ENCODE results near the gene DCTPP1. TPM values are rescaled to one million over a fixed set of nuclear protein-coding genes. Genes with fewer than 3 reads are reported as not detected.
"Not testable (repeated sequence)": the region's sequence is repeated elsewhere in the genome, so short reads cannot be mapped to it uniquely, and the experiment has no call there.

The DCTPP1 gene
- polyA plus RNA-seq, 6 donors from 2014 or later = 101 to 145 (median 123) TPM

- no peak for DNase-seq
- Mint-ChIP-seq H3K4me3 (peak overlapping the region in 7 of 8 donors; percentile 35 to 89 (median 80)), H3K4me1 (peaks cover 35 to 58% (median 56%) of the 10 kb centered on the region in 3 donors), H3K9me3 (no peaks in the 10 kb centered on the region), H3K36me3 (no peaks in the 10 kb centered on the region), H3K27ac (no peak overlapping the region), H3K27me3 (no peaks in the 10 kb centered on the region)
- ATAC-seq (ENCODE audit: low read depth in 2 of 2) = no peak
Measured at GRCh38 chr16:30398661-30399434, 31.0 kb downstream of the DCTPP1 start.

DNA sequence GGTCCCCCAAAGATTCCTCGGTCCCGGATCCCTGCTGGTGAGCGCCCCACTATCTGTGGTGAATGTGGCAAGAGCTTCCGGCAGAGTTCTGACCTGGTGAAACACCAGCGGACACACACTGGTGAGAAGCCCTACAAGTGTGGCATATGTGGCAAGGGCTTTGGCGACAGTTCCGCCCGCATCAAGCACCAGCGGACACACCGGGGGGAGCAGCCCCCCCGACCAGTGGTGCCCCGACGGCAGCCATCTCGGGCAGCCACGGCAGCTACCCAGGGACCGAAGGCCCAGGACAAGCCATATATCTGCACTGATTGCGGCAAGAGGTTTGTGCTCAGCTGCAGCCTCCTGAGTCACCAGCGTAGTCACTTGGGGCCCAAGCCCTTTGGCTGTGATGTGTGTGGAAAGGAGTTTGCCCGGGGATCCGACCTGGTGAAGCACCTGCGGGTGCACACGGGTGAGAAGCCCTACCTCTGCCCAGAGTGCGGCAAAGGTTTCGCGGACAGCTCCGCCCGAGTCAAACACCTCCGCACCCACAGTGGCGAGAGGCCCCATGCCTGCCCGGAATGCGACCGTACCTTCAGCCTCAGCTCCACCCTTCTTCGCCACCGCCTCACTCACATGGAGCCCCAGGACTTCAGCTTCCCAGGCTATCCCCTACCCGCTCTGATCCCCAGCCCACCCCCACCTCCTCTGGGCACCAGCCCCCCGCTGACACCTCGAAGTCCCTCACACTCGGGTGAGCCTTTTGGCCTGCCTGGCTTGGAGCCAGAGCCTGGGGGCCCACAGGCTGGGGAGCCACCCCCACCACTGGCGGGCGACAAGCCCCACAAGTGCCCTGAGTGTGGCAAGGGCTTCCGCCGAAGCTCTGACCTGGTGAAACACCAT lies 31.8 kb downstream of the DCTPP1 start:
- peaks cover 31 to 60% (median 51%) of the 10 kb centered on the region in 3 donors for H3K4me1 Mint-ChIP-seq
- ATAC-seq (ENCODE audit: low read depth in 2 of 2) (no peak), DNase-seq (no peak)
- no peaks in the 10 kb centered on the region for H3K27me3 Mint-ChIP-seq
- no peaks in the 10 kb centered on the region for H3K9me3 Mint-ChIP-seq
- H3K27ac Mint-ChIP-seq = no peak overlapping the region
- H3K36me3 Mint-ChIP-seq = no peaks in the 10 kb centered on the region
- H3K4me3 Mint-ChIP-seq = peak overlapping the region in 2 of 8 donors; percentile 10 to 97

- ATAC-seq (ENCODE audit: low read depth in 2 of 2) (no peak), DNase-seq (no peak)
- no peaks in the 10 kb centered on the region for H3K36me3 Mint-ChIP-seq
- H3K27ac Mint-ChIP-seq = peak overlapping the region in 2 of 6 donors; percentile 11 to 92
- H3K27me3 Mint-ChIP-seq = no peaks in the 10 kb centered on the region
- peak overlapping the region in 6 of 8 donors; percentile 24 to 97 (median 88) for H3K4me3 Mint-ChIP-seq
- peaks cover 31 to 60% (median 49%) of the 10 kb centered on the region in 3 donors for H3K4me1 Mint-ChIP-seq
- no peaks in the 10 kb centered on the region for H3K9me3 Mint-ChIP-seq
Measured at GRCh38 chr16:30397056-30397455, 32.8 kb downstream of the DCTPP1 start.

- peak overlapping the region in 7 of 8 donors; percentile 24 to 97 (median 88) for H3K4me3 Mint-ChIP-seq
- H3K9me3 Mint-ChIP-seq; ATAC-seq (ENCODE audit: low read depth in 2 of 2); H3K36me3 Mint-ChIP-seq; DNase-seq; H3K27me3 Mint-ChIP-seq: not testable (repeated sequence)
- peaks cover 29 to 58% (median 46%) of the 10 kb centered on the region in 3 donors for H3K4me1 Mint-ChIP-seq
- H3K27ac Mint-ChIP-seq = peak overlapping the region in 1 of 6 donors; percentile 11
Measured at GRCh38 chr16:30396627-30397026, 33.2 kb downstream of the DCTPP1 start.

DNA sequence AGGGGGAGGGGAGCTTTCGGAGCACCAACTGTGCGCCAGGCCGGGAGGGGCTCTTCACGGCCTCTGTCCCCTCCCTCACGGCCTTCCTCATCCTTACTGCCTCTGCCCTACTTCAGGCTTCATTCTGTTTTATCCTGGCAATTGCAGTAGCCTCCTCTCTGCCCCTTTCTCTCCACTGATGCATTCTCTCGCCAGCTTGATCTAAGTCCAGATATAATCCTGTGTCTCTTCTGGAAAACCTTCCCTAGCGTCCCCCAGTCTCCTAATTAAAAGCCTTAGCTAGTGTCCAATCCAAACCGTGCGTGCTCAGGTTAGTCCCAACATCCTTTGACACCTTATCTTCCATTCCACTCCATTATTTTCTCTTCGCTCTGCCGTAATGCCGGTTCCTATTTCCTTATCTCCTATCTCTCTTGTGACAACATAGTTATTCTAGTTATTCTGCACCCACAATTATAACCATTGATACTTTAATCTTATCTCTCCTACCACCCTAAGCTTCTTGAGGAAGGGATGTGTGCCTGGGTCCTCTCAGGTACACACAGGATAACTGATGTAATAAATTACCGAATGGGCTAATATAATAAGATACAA lies 33.7 kb downstream of the DCTPP1 start:
- H3K36me3 Mint-ChIP-seq = no peaks in the 10 kb centered on the region
- peak overlapping the region; percentile 3 to 96 (median 28) for H3K27ac Mint-ChIP-seq
- H3K27me3 Mint-ChIP-seq = no peaks in the 10 kb centered on the region
- no peak for DNase-seq
- ATAC-seq (ENCODE audit: low read depth in 2 of 2) = no peak
- H3K4me1 Mint-ChIP-seq = peaks cover 25 to 53% (median 41%) of the 10 kb centered on the region in 3 donors
- H3K4me3 Mint-ChIP-seq = peak overlapping the region; percentile 77 to 97 (median 88)
- H3K9me3 Mint-ChIP-seq = no peaks in the 10 kb centered on the region

DNA sequence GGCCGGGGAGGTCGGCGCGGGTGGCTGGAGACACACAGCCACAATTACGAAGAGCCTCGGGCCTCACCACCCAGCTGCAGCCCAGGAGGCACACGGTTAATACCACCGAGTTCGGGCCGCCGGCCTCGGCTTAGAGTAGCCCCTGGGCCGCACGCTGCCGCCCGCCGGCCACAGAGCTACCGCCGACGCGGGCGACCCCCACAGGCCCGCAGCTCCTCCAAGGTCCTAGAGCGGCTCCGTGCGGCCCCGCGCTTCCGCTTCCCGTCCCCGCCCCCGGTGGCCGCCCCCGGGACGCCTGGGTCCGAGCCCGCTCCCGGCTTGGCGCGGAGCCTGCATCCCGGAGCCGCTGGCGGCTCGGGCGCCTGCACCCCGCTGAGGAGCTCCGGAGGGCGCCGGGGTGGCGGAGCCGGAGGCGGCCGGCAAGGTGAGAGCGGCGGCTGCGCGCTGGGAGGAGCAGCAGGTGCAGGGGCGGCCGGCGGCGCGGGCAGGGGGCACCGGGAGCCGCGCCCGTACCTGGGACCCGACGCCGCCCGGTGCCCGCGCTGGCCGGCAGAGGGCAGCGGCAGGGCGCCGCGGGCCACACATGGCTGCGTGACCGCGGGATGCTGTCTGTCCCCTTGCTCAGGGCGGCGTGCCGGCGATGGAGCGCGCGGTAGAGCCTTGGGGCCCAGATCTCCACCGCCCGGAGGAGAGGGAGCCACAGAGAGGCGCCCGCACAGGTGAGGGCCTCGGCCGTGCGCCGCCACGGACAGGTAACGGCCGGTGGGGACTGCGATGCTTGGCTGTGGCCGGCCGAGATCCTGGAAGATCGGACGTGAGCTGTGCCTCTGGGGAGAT lies 34.5 kb downstream of the DCTPP1 start, which contains the start of gene ZNF48:
TSS of gene ZNF48 (plus strand) at position 266 of the 837 bp plus-strand sequence. CDS start at position 641, 375 bp downstream.
- H3K27me3 Mint-ChIP-seq = no peaks in the 10 kb centered on the region

DNA sequence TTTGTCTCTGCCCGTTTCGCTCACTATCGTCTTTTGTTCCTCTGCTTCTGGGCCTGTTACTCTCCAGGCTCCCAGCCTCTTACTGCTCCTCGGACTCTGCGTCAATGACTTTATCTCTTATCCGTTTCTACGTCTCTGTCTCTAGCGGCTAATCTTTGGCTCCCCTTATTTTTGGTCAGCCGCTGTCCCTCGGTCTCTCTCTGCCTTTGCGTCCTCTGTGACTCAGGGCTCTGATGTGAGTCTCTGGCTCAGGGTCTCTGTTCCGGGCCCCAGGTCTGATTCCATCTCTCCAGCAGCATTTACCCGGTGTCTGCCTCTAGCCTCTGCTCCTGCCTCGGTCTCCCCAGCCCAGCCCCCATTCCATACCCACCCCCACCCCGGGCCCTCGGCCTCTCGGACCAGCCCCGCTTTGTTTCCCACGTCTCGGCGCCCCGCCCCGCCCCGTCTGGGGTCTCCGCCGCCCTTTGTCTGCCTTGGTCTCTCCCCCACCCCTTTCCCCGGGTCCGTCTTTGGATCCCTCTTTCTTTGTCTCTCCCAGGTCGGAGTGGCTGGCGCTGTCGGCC lies 35.2 kb downstream of the DCTPP1 start:
- Mint-ChIP-seq H3K36me3 (no peaks in the 10 kb centered on the region), H3K27ac (peak overlapping the region in 4 of 6 donors; percentile 49 to 95 (median 72)), H3K4me1 (peaks cover 23 to 38% (median 28%) of the 10 kb centered on the region in 3 donors), H3K4me3 (peak overlapping the region; percentile 77 to 97 (median 90)), H3K9me3 (no peaks in the 10 kb centered on the region), H3K27me3 (no peaks in the 10 kb centered on the region)
- no peak for ATAC-seq (ENCODE audit: low read depth in 2 of 2)
- no peak for DNase-seq

More for the DNA sequence above, 34.5 kb downstream of the DCTPP1 start, which contains the start of gene ZNF48:
- peak; percentile 90 to 97 for ATAC-seq (ENCODE audit: low read depth in 2 of 2)
- H3K4me3 Mint-ChIP-seq = peak within 1 kb of the TSS; percentile 77 to 97 (median 92)
- H3K9me3 Mint-ChIP-seq = no peaks in the 10 kb centered on the region
- peaks cover 25 to 45% (median 34%) of the 10 kb centered on the region in 3 donors for H3K4me1 Mint-ChIP-seq
- peak within 1 kb of the TSS; percentile 49 to 96 (median 84) for H3K27ac Mint-ChIP-seq
- no peaks in the 10 kb centered on the region for H3K36me3 Mint-ChIP-seq
- peak; percentile 81 for DNase-seq

- DNase-seq (no peak), ATAC-seq (ENCODE audit: low read depth in 2 of 2) (no peak)
- H3K4me3 Mint-ChIP-seq = peak overlapping the region; percentile 29 to 93 (median 72)
- peak overlapping the region in 3 of 6 donors; percentile 67 to 100 (median 89) for H3K27ac Mint-ChIP-seq
- no peaks in the 10 kb centered on the region for H3K27me3 Mint-ChIP-seq
- H3K9me3 Mint-ChIP-seq = no peaks in the 10 kb centered on the region
- peaks cover 31 to 46% (median 41%) of the 10 kb centered on the region in 3 donors for H3K4me1 Mint-ChIP-seq
- no peaks in the 10 kb centered on the region for H3K36me3 Mint-ChIP-seq
Measured at GRCh38 chr16:30383521-30383920, 46.3 kb downstream of the DCTPP1 start.

DNA sequence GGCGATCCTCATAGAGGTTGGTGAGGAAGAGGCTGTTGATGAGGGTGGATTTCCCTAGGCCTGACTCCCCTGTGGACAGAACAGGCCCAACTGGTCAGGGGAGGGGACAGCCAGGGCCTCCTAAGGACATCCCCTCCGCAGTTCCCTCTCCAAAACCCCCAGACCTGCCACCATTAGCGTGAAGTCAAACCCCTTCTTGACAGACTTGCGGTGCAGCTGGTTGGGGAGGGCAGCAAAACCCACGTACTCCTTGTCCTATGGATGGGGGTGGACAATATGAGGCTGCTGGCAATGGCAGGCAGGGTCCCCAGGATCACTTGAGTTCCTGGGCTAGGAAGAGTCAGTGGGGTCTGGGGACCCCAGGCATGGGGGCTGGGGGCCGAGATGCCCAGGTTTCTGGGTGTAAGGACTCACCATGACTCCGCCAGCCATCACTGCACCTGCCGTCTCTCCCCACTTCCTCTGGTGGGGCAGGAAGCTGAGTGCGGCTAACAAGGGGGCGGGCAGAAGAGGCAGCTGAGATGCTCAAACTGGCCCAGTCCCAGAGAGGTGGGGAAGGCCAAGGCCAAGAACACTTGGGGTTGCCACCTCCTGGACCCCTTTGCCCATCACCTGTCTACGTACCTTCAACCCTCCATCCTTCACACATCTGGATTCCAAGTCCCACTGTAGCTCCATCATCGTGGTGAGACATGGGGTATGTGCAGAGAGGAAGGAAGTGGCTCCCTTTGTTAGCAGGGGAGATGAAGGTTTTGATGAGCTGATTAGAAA lies 47.5 kb downstream of the DCTPP1 start, which contains the start of gene SEPTIN1:
TSS of gene SEPTIN1 (minus strand) at position 451 of the 771 bp plus-strand sequence. CDS start at position 432, 19 bp downstream.
- peak within 1 kb of the TSS; percentile 86 to 100 (median 95) for H3K27ac Mint-ChIP-seq
- H3K4me1 Mint-ChIP-seq = peaks cover 42 to 56% (median 54%) of the 10 kb centered on the region in 3 donors
- peak; percentile 29 for ATAC-seq (ENCODE audit: low read depth in 2 of 2)
- H3K4me3 Mint-ChIP-seq = peak within 1 kb of the TSS; percentile 83 to 94 (median 92)
- no peaks in the 10 kb centered on the region for H3K27me3 Mint-ChIP-seq
- H3K9me3 Mint-ChIP-seq = no peaks in the 10 kb centered on the region
- H3K36me3 Mint-ChIP-seq = no peaks in the 10 kb centered on the region
- peak; percentile 72 for DNase-seq

GRCh38 chr16:30381291-30382041 lies 48.4 kb downstream of the DCTPP1 start:
- H3K9me3 Mint-ChIP-seq = no peaks in the 10 kb centered on the region
- no peaks in the 10 kb centered on the region for H3K36me3 Mint-ChIP-seq
- H3K27ac Mint-ChIP-seq = peak overlapping the region; percentile 58 to 100 (median 85)
- no peaks in the 10 kb centered on the region for H3K27me3 Mint-ChIP-seq
- H3K4me1 Mint-ChIP-seq = peaks cover 45 to 63% (median 58%) of the 10 kb centered on the region in 3 donors
- peak overlapping the region; percentile 83 to 94 (median 92) for H3K4me3 Mint-ChIP-seq
- ATAC-seq (ENCODE audit: low read depth in 2 of 2) (no peak), DNase-seq (no peak)

- DNase-seq = no peak
- no peaks in the 10 kb centered on the region for H3K36me3 Mint-ChIP-seq
- no peak for ATAC-seq (ENCODE audit: low read depth in 2 of 2)
- no peaks in the 10 kb centered on the region for H3K27me3 Mint-ChIP-seq
- H3K27ac Mint-ChIP-seq = peak overlapping the region in 4 of 6 donors; percentile 5 to 100 (median 92)
- no peaks in the 10 kb centered on the region for H3K9me3 Mint-ChIP-seq
- peaks cover 45 to 63% (median 58%) of the 10 kb centered on the region in 3 donors for H3K4me1 Mint-ChIP-seq
- peak overlapping the region in 7 of 8 donors; percentile 42 to 94 (median 84) for H3K4me3 Mint-ChIP-seq
Measured at GRCh38 chr16:30380803-30381208, 49.0 kb downstream of the DCTPP1 start.

All from naive B cell (primary cell).